ENCODE measurements around the gene MSMB. TPM values are rescaled to one million over a fixed set of nuclear protein-coding genes. Genes with fewer than 3 reads are reported as not detected.

The MSMB gene
- total and polyA plus RNA-seq, 2 of the 8 experiments (the other 6 are each of a cell fraction or from before 2014, with no cell fraction given), result not detected

DNA sequence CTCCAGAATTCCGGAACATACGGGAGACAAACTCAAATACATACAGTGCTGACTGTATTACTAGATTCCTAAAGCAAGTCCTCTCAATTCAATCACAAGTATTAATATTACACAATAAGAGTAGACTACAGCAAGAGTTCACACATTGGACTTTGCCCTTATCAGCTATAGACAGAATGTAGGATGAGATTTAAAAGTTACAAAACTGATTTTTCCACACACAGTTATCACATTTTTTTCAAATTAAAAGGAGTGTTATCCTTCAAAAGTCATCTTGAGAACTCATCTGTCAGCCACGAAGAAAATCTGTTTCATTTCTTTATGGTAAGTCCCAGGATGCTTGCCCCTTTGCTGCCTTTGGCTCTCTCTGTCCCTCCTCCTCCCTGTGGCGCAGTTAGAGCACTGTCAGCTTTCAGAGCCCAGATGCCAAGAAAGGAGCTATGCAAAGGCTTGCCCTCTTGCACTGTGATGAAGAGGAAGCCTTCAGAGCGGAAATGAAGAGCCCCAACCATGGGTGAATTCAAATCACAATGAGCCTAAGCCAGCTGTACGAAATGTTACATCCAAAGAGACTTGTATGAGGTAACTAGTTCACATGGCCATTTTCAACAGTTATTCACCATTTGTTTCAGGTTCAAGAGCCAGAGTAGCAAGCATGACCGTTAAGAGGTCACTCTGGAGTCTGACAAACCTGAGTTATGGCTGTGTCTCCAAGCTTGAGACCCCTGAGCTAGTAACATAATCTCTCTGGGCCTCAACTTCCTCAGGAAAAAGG is 26.3 kb downstream of the MSMB start (continued):
- TF ChIP-seq, protein P1, sequence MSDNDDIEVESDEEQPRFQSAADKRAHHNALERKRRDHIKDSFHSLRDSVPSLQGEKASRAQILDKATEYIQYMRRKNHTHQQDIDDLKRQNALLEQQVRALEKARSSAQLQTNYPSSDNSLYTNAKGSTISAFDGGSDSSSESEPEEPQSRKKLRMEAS (IDR thresholded peaks at IDR 0.05), result no peak
- no peak for TF ChIP-seq RFX5 (IDR thresholded peaks at IDR 0.05; ENCODE audit: borderline replicate concordance, low read depth, low read length)
- TF ChIP-seq JUN (IDR thresholded peaks at IDR 0.05; ENCODE audit: low read depth, low read length), result no peak
- TF ChIP-seq RNF2 (IDR thresholded peaks at IDR 0.05; ENCODE audit: borderline replicate concordance, low read depth, low read length, missing control alignments, poor library complexity, severe bottlenecking), result no peak

Data from H1 (cell line).